ENCODE data around the gene PPDPF.

The PPDPF gene

DNA sequence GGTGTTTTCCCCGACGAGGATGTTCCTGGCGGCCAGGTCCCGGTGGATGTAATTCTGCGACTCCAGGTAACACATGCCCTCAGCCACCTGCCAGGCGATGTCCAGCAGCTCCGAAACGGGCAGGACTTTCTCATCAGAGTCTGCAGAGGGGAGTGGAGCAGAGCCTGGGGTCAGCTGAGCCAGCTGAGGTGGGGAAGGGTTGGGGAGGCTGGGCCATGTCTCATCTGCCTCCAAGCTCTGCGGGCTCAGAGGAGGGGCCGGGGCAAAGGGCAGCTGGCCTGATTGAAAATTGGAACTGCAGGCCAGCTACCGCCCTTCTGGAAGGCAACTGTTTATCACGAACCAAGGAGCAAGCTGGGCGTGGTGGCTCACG, 10.2 kb downstream of the PPDPF start:
- TF ChIP-seq, protein P1, sequence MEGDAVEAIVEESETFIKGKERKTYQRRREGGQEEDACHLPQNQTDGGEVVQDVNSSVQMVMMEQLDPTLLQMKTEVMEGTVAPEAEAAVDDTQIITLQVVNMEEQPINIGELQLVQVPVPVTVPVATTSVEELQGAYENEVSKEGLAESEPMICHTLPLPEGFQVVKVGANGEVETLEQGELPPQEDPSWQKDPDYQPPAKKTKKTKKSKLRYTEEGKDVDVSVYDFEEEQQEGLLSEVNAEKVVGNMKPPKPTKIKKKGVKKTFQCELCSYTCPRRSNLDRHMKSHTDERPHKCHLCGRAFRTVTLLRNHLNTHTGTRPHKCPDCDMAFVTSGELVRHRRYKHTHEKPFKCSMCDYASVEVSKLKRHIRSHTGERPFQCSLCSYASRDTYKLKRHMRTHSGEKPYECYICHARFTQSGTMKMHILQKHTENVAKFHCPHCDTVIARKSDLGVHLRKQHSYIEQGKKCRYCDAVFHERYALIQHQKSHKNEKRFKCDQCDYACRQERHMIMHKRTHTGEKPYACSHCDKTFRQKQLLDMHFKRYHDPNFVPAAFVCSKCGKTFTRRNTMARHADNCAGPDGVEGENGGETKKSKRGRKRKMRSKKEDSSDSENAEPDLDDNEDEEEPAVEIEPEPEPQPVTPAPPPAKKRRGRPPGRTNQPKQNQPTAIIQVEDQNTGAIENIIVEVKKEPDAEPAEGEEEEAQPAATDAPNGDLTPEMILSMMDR (conservative IDR thresholded peaks at IDR 0.05; ENCODE audit: low read depth, low read length): no peak
- H3K4me3 ChIP-seq (ENCODE audit: low read length): no peak overlapping the region
- no peak for DNase-seq (ENCODE audit: low read depth)

DNA sequence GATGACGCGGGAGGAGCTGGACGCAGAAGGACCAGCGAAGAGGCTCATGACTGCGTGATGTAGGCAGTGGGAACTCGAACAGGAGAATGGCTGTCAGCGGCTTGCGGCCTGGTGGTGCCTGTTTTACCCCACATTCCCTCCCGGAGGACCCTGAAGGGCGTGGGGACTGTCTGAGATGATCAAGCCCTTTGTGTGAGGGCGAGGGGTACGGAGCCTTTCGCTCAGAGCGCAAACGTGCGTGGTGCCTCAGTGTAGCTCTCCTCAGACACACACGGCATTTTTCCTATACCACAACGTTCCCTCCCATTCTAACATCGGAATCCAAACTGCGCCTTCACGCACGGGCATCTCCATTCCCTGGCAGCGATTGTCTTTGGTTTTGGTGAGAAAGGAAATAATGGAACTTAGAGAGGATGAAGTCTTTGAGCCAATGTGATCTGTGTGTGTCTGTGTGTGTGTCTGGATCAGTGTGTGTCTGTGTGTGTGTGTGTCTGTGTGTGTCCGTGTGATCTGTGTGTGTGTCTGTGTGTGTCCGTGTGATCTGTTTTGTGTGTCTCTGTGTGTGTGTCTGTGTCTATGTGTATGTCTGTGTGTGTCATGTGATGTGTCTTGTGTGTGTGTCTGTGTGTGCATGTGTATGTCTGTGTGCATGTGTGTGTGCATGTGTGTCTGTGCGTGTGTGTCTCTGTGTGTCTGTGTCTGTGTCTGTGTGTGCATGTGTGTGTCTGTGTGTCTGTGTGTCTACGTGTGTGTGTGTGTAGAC, 11.3 kb downstream of the PPDPF start:
- TF ChIP-seq, protein P1 (conservative IDR thresholded peaks at IDR 0.05; ENCODE audit: low read depth, low read length): no peak
- H3K4me3 ChIP-seq (ENCODE audit: low read length): no peak overlapping the region
- DNase-seq (ENCODE audit: low read depth): no peak

GRCh38 chr20:63532449-63532971, 11.9 kb downstream of the PPDPF start:
- DNase-seq (ENCODE audit: low read depth): no peak
- TF ChIP-seq, protein P1 (conservative IDR thresholded peaks at IDR 0.05; ENCODE audit: low read depth, low read length): no peak
- no peak overlapping the region for H3K4me3 ChIP-seq (ENCODE audit: low read length)

GRCh38 chr20:63533388-63533787, 12.8 kb downstream of the PPDPF start:
- TF ChIP-seq, protein P1 (conservative IDR thresholded peaks at IDR 0.05; ENCODE audit: low read depth, low read length): no peak
- no peak for DNase-seq (ENCODE audit: low read depth)
- no peak overlapping the region for H3K4me3 ChIP-seq (ENCODE audit: low read length)

DNA sequence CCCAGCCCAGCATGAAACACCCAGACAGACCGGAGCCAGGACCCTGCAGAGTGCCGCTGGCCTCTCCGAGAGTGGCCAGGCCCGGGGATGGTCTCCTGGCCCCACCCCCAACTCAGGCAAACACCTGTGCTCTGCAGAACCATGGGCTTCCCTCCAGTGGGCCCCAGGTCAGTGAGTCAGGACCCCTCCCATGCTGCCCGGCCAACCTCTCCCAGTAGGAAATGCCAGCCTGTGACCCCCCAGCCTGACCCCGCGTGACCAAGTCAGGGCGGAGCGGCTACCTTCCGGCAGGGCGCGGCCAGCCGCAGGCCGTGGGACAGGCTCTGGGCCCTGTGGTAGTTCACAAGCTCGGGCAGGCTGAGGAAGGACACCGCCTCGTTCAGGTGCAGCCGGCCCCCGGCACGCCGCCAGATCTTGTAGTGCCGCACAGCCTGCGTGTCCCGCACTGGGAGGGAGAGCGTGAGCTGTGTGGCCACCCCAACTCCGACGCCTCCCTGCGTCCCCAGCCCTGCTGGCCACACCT, 13.4 kb downstream of the PPDPF start:
- DNase-seq (ENCODE audit: low read depth): no peak
- no peak overlapping the region for H3K4me3 ChIP-seq (ENCODE audit: low read length)
- TF ChIP-seq, protein P1 (conservative IDR thresholded peaks at IDR 0.05; ENCODE audit: low read depth, low read length): no peak

- no peak for DNase-seq (ENCODE audit: low read depth)
- TF ChIP-seq, protein P1 (conservative IDR thresholded peaks at IDR 0.05; ENCODE audit: low read depth, low read length): no peak
- H3K4me3 ChIP-seq (ENCODE audit: low read length): no peak overlapping the region
Measured at GRCh38 chr20:63534427-63534830, 13.9 kb downstream of the PPDPF start.

Measured in retinal pigment epithelial cell (primary cell).